HCT116 (cell line): ENCODE data around the gene SSH2. TPM values are rescaled to one million over a fixed set of nuclear protein-coding genes. Genes with fewer than 3 reads are reported as not detected.
"Not testable (repeated sequence)": the region's sequence is repeated elsewhere in the genome, so short reads cannot be mapped to it uniquely, and the experiment has no call there.

Source experiments
- ATAC-seq: fragments of 200-7000 bp; cut with Tn5 transposase; 2 replicates; pipeline ENCODE4 v1.9.1; 2020; ENCODE audit warnings: mild to moderate bottlenecking, moderate library complexity
- BruUV-seq: library from RNA; stranded (reverse); fragments of 400-500 nt; replicated peaks from 2 replicates; lab custom pipeline; 2021; lab: Mats Ljungman, UMichigan
- CTCF ChIA-PET: fragments of 300-600 bp; sonication (Branson Sonifier 250); formaldehyde crosslinking; loops from one replicate; lab custom pipeline; 2021; ENCODE audit warnings: antibody characterized with exemption; lab: Charles Lee
- POLR2A ChIA-PET: fragments of 300-600, 350-600 bp; sonication (Branson Sonifier 250); formaldehyde crosslinking; loops from one replicate; lab custom pipeline; 2021; ENCODE audit warnings: antibody characterized with exemption; lab: Charles Lee
- RAD21 ChIA-PET, 2 experiments: fragments of 300-600 bp; sonication (Branson Sonifier 250); formaldehyde crosslinking; loops; one replicate each; lab custom pipeline; 2023; ENCODE audit warnings: low total read pairs in 2 of 2; ENCODE audit not compliant: uncharacterized antibody in 2 of 2, unreplicated experiment in 2 of 2, low non-redundant PET in 1 of 2; lab: Charles Lee
- DNase-seq: peaks from one replicate; pipeline ENCODE4 v3.0.0-alpha.2; 2010; ENCODE audit warnings: low read depth, low spot score
- H2AFZ ChIP-seq: fragments of 200-600 bp; shearing (Covaris generic), sonication (generic); 2 replicates; pipeline ENCODE4 v1.6.1; 2017; ENCODE audit warnings: low read depth, mixed run types, mixed read lengths, antibody characterized with exemption, low read length; ENCODE audit not compliant: poor library complexity, severe bottlenecking
- H3K27ac ChIP-seq: 2 replicates; pipeline ENCODE4 v1.5.1; 2012; ENCODE audit warnings: low read depth, low read length
- H3K27me3 ChIP-seq: fragments of 200-600 bp; sonication (generic); 2 replicates; pipeline ENCODE4 v1.6.1; 2016; ENCODE audit warnings: mixed run types, low read length, mixed read lengths; ENCODE audit not compliant: insufficient read depth
- H3K36me3 ChIP-seq, 2 experiments: fragments of 200-500 bp in 1 of 2; fragments of 200-600 bp in 1 of 2; sonication (Bioruptor generic) in 1 of 2; sonication (generic) in 1 of 2; 2 replicates each; pipeline versions ENCODE4 v1.5.1 to v1.6.1; 2014 to 2016; ENCODE audit warnings: low read length in 2 of 2, inconsistent platforms in 1 of 2, mixed read lengths in 1 of 2, mixed run types in 1 of 2; ENCODE audit not compliant: insufficient read depth in 2 of 2, control insufficient read depth in 1 of 2
- H3K4me1 ChIP-seq, 2 experiments: fragments of 200-600 bp in 1 of 2; sonication (generic) in 1 of 2; 2 replicates each; pipeline versions ENCODE4 v1.5.1 to v1.6.1; 2012 to 2017; ENCODE audit warnings: low read length in 2 of 2, inconsistent platforms in 1 of 2, mild to moderate bottlenecking in 1 of 2, mixed read lengths in 1 of 2, mixed run types in 1 of 2, moderate library complexity in 1 of 2; ENCODE audit not compliant: insufficient read depth in 2 of 2, control insufficient read depth in 1 of 2
- H3K4me2 ChIP-seq: fragments of 200-600 bp; sonication (generic); 2 replicates; pipeline ENCODE4 v1.6.1; 2017; ENCODE audit warnings: mixed run types, low read length, mixed read lengths
- H3K4me3 ChIP-seq, 2 experiments: fragments of 200-600 bp in 1 of 2; sonication (generic) in 1 of 2; replicated peaks in 1 of 2; 2 replicates each; pipeline ENCODE4 v1.5.1; 2011 to 2016; ENCODE audit warnings: low read length in 2 of 2, control low read depth in 1 of 2, low read depth in 1 of 2, mild to moderate bottlenecking in 1 of 2, mixed read lengths in 1 of 2, mixed run types in 1 of 2
- H3K79me2 ChIP-seq: fragments of 200-600 bp; sonication (generic); 2 replicates; pipeline ENCODE4 v1.6.1; 2017; ENCODE audit warnings: mild to moderate bottlenecking, mixed run types, low read length, moderate library complexity, mixed read lengths; ENCODE audit not compliant: insufficient read depth
- H3K9ac ChIP-seq: fragments of 200-600 bp; sonication (generic); 2 replicates; pipeline ENCODE4 v1.6.1; 2016; ENCODE audit warnings: low read length, mixed read lengths
- H3K9me2 ChIP-seq: fragments of 200-600 bp; sonication (generic), shearing (Covaris generic); 2 replicates; pipeline ENCODE4 v1.6.1; 2017; ENCODE audit warnings: mixed run types, mild to moderate bottlenecking, moderate library complexity; ENCODE audit not compliant: insufficient read depth
- H3K9me3 ChIP-seq, 2 experiments: fragments of 200-500 bp in 1 of 2; fragments of 200-600 bp in 1 of 2; sonication (Bioruptor generic) in 1 of 2; sonication (generic) in 1 of 2; 2 replicates each; pipeline ENCODE4 v1.6.1; 2014 to 2017; ENCODE audit warnings: low read length in 2 of 2, mixed read lengths in 2 of 2, inconsistent platforms in 1 of 2, low read depth in 1 of 2, mild to moderate bottlenecking in 1 of 2, mixed run types in 1 of 2, moderate library complexity in 1 of 2; ENCODE audit not compliant: control insufficient read depth in 1 of 2, insufficient read depth in 1 of 2
- H4K20me1 ChIP-seq: fragments of 200-600 bp; sonication (generic), shearing (Covaris generic); 2 replicates; pipeline ENCODE4 v1.6.1; 2017; ENCODE audit warnings: mixed run types, mild to moderate bottlenecking, moderate library complexity; ENCODE audit not compliant: insufficient read depth
- FOSL1 ChIP-seq: IDR thresholded peaks from 2 replicates; pipeline ENCODE4 v1.6.1; 2012; ENCODE audit warnings: low read depth
- POLR2AphosphoS5 ChIP-seq: IDR thresholded peaks from 2 replicates; pipeline ENCODE4 v1.6.1; 2011; ENCODE audit warnings: mild to moderate bottlenecking, low read depth, low read length, moderate library complexity
- RAD21 ChIP-seq: IDR thresholded peaks from 2 replicates; pipeline ENCODE4 v1.6.1; 2012; ENCODE audit warnings: low read depth, mild to moderate bottlenecking
- TCF7L2 ChIP-seq: IDR thresholded peaks from 2 replicates; pipeline ENCODE4 v1.7.0; 2011; ENCODE audit warnings: borderline replicate concordance, inconsistent platforms; ENCODE audit not compliant: insufficient read depth, insufficient read length; ENCODE audit errors: extremely low read depth
- intact Hi-C: fragments of 100-400 bp; cut with micrococcal nuclease; formaldehyde crosslinking; loops from 2 replicates; pipeline ENCODE4 v1.10.0; 2022
- total RNA-seq: library from RNA; stranded (reverse); gene quantifications from one replicate; pipeline ENCODE4 v1.2.1, GENCODE V29; 2021; ENCODE audit not compliant: unreplicated experiment
- TF ChIP-seq, protein P1 (sequence below), 3 experiments: fragments of 200-600 bp in 1 of 3; sonication (generic) in 1 of 3; IDR thresholded peaks in 2 of 3; conservative IDR thresholded peaks in 1 of 3; 2 replicates each; pipeline ENCODE4 v1.5.1; 2012 to 2017; ENCODE audit warnings: low read depth in 2 of 3, low read length in 2 of 3, antibody characterized with exemption in 1 of 3, borderline replicate concordance in 1 of 3, control low read depth in 1 of 3, mild to moderate bottlenecking in 1 of 3, mixed read lengths in 1 of 3, mixed run types in 1 of 3, moderate library complexity in 1 of 3; ENCODE audit not compliant: insufficient read depth in 1 of 3

SSH2 gene
- total RNA-seq, 1 experiment from 2014 or later: 17.0 TPM

DNA sequence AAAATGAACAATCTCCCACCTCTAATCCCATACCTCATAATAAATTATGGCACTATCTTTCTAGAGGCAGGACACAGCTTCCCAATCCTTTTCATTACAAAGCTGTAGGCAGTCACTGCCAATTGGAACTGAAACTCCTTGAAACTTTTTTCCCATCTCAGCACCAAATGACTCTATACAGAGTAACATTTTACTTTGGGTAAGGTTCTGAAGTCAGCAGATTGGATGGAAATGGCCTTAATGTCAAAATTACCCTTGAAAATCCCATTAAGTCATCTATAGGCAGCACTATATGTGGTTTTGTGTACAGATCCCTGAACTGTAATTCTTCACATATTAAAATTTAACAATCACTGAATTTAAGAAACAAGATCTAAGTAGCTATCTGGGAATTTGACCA lies 277.1 kb downstream of the SSH2 start:
- DNase-seq: no peak
- no peak overlapping the region for H2AFZ ChIP-seq
- H3K36me3 ChIP-seq: no peaks in the 10 kb centered on the region
- TF ChIP-seq TCF7L2 (no peak), RAD21 (no peak), FOSL1 (no peak), POLR2AphosphoS5 (no peak)
- TF ChIP-seq, protein P1, sequence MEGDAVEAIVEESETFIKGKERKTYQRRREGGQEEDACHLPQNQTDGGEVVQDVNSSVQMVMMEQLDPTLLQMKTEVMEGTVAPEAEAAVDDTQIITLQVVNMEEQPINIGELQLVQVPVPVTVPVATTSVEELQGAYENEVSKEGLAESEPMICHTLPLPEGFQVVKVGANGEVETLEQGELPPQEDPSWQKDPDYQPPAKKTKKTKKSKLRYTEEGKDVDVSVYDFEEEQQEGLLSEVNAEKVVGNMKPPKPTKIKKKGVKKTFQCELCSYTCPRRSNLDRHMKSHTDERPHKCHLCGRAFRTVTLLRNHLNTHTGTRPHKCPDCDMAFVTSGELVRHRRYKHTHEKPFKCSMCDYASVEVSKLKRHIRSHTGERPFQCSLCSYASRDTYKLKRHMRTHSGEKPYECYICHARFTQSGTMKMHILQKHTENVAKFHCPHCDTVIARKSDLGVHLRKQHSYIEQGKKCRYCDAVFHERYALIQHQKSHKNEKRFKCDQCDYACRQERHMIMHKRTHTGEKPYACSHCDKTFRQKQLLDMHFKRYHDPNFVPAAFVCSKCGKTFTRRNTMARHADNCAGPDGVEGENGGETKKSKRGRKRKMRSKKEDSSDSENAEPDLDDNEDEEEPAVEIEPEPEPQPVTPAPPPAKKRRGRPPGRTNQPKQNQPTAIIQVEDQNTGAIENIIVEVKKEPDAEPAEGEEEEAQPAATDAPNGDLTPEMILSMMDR (IDR thresholded peaks at IDR 0.05 in 2 of 3, conservative IDR thresholded peaks at IDR 0.05 in 1 of 3; ENCODE audit: borderline replicate concordance in 1 of 3, insufficient read depth in 1 of 3, low read depth in 2 of 3, low read length in 2 of 3): no peak
- H3K9me3 ChIP-seq: no peaks in the 10 kb centered on the region
- ATAC-seq: no peak
- H3K4me3 ChIP-seq: no peak overlapping the region
- H3K79me2 ChIP-seq: no peaks in the 10 kb centered on the region
- H3K9ac ChIP-seq: no peak overlapping the region
- no peak overlapping the region for H3K4me2 ChIP-seq
- RAD21 ChIA-PET: no interaction called here
- no peaks in the 10 kb centered on the region for H4K20me1 ChIP-seq
- intact Hi-C loops: no loop called here
- POLR2A ChIA-PET: no interaction called here
- peaks cover 8 to 13% of the 10 kb centered on the region in 2 experiments; a peak in 3 of 4 replicates for H3K4me1 ChIP-seq
- CTCF ChIA-PET: interaction anchor here (2.7 kb wide), 1 partner anchor 13 kb away, joined by 10 read pairs; no protein-coding TSS in a partner anchor
- no peak overlapping the region for H3K27ac ChIP-seq
- BruUV-seq: no TSS peak
- no peaks in the 10 kb centered on the region for H3K27me3 ChIP-seq
- H3K9me2 ChIP-seq: no peaks in the 10 kb centered on the region

DNA sequence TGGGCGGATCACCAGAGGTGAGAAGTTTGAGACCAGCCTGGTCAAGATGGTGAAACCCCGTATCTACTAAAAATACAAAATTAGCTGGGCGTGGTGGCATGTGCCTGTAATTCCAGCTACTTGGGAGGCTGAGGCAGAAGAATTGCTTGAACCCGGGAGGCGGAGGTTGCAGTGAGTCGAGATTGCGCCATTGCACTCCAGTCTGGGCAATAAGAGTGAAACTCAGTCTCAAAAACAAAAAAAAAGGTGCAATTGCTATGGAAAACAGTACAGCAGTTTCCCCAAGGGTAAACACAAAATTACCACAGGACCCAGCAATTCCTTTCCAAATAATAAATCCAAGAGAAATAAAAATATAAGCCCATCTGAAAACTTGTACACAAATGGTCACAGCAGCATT lies 278.1 kb downstream of the SSH2 start:
- RAD21 ChIA-PET, ATAC-seq, H3K4me2 ChIP-seq, intact Hi-C loops, DNase-seq, H3K4me3 ChIP-seq, H3K79me2 ChIP-seq, BruUV-seq, H3K9me3 ChIP-seq, H4K20me1 ChIP-seq, H3K27me3 ChIP-seq, H3K9ac ChIP-seq, H3K36me3 ChIP-seq, H3K9me2 ChIP-seq, POLR2A ChIA-PET, H2AFZ ChIP-seq, H3K27ac ChIP-seq: not testable (repeated sequence)
- H3K4me1 ChIP-seq: peaks cover 8 to 13% of the 10 kb centered on the region in 2 experiments; a peak in 3 of 4 replicates
- CTCF ChIA-PET: interaction anchor here (0.6 kb wide), 1 partner anchor 8 kb away, joined by 3 read pairs; no protein-coding TSS in a partner anchor
